Bone marrow (tissue), 2 donors: ENCODE results near the gene MFAP3.

ENCODE experiments used
- DNase-seq, 2 donors: peaks; one replicate each; lab custom pipeline; 2025; lab: John Stamatoyannopoulos, UW

Gene MFAP3

DNA sequence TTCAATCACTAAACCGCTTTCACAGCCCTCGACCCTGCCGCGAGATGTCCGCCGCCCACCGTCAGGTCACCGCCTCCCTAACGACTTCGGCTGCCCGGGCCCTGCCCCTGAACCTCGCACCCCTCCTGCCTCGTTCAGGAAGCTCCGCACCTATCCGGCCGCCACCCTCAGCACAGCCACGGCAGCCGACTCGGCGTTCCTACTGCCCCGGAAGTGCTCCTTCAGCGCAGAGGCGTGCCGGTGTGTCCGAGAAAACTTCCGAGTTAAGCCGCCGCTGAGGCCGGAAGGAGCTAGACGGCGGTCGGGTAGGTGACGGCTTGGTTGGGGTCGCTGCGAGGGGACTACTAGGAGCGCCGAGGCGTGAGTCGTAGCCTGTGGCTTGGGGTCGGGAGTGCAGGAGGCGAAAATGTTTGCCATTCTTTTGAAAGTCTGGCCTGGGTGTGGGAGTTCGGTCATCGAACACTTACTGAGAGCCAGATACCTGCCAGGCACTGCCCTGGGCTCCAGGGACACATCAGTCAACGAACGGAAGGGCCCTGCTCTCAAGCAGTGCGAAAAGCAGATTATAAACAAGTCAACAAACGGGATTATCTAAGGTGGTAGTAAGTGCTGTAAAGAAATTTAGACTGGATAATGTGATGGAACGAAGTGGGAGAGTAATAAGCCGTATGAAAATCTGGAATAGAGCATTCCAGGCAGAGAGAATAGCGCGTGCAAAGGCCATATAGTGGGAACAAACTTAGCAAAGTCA lies at the start of gene MFAP3, which contains the start of gene FAM114A2:
TSS of gene MFAP3 (plus strand) at position 261 of the 751 bp plus-strand sequence. CDS start 10,756 bp downstream, outside the sequence.
TSS of gene FAM114A2 (minus strand) at position 204 of the 751 bp plus-strand sequence. CDS start 3,957 bp downstream, outside the sequence.
- DNase-seq, result peak; percentile 64 to 76

- no peak for DNase-seq
Observed at GRCh38 chr5:153991168-153991567, 47.6 kb upstream of the MFAP3 start.

DNA sequence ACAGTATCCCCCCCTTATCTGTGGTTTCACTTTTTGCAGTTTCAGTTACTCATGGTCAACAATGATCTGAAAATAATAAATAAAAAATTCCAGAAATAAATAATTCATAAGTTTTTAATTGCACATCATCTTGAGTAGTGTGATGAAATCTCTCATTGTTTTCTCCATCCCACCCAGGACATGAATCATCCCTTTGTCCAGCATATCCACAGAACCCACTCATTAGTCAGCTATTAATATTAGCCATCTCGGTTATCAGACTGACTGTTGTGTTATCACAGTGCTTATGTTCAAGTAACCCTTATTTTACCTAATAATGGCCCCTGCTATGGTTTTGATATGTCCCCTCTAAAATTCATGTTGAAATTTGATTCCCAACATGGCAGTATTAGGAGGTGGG lies 40.8 kb upstream of the MFAP3 start:
- no peak for DNase-seq

DNA sequence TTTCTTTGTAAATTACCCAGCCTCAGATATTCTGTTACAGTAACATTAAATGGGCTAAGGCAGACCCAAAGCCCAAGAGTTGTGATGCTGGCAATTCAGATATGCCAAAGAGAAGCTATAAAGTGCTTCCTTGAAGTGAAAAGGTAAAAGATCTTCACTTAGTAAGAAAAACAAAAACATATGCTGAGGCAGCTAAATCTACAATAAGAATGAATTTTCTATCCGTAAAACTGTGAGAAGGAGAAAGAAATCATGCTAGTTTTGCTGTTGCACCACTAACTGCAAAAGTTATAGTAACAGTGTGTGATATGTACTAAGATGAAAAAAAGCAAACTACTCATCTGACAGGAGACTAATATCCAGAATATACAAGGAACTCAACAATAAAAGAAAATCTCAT lies 40.0 kb upstream of the MFAP3 start:
- no peak for DNase-seq

- no peak for DNase-seq
Observed at GRCh38 chr5:153999995-154000394, 38.8 kb upstream of the MFAP3 start.

DNA sequence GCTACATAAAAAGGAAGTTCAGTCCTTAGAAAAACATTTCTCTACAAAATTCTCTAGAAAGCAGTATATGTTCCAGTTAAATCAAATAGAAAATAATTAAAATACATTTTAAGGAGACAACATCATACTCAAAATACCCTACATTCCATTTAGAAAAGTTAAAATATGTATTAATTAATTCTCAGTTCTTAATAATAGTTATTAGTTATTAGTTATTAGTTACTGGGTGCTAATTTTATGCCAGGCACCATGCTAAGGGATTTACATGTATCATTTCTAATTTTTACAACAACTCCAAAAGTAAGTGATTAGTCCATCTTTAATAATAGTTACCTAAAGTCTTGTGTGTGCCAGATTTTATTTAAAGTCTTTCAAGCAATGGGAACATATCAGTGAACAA lies 38.1 kb upstream of the MFAP3 start:
- DNase-seq, result no peak

- no peak for DNase-seq
Observed at GRCh38 chr5:154002093-154002492, 36.7 kb upstream of the MFAP3 start.

GRCh38 chr5:154002511-154003020 lies 36.2 kb upstream of the MFAP3 start:
- no peak for DNase-seq

DNA sequence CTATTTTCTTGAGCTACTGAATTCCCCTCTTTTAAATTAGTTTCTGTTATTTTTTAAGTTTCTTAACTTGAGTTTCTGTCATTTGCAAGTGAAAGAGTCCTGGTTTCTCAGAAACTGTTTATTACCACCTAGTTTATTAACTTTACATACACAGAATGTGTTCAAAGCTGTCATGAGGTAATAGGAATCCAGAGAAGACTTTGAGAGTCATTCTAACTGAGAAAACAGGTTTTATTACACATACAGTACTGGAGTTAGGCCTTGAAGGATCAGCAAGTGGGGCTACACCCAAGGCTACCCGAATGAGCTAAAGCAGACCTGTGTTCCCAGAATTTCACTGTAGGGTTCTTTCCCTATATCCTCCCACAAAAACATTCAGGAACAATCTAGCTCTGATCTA lies 33.1 kb upstream of the MFAP3 start:
- no peak for DNase-seq

- no peak for DNase-seq
Observed at GRCh38 chr5:154010660-154011059, 28.1 kb upstream of the MFAP3 start.

GRCh38 chr5:154015071-154015693 lies 23.6 kb upstream of the MFAP3 start:
- no peak for DNase-seq

GRCh38 chr5:154018919-154019318 lies 19.8 kb upstream of the MFAP3 start:
- DNase-seq, result peak in 1 of 2 donors; percentile 1

- no peak for DNase-seq
Observed at GRCh38 chr5:154025951-154026350, 12.8 kb upstream of the MFAP3 start.

DNA sequence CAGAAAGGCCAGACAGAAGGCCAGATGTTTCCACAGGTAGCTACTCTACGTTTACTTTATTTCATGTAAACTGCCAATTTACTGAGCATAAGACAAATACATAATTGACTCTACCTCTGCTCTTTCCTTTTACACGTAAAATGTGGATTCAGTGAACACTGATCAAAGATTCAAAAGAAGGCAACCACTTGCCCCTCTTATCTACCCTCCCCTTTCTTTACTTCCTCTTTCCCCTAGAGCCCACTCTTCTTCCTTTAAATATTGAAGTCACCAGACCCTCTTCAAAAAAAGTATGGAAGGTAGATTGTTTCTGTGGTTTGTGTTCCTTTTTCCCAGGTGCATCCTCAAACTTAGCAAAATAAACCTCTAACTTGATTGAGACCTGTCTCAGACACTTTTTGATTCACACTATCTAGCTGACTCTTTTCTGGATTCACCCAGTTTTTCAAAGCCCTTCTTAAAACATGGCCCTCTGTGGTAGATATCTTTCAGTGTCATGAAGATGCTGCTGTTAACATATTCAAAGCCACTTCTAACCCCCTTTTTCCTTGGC lies 6.8 kb upstream of the MFAP3 start:
- DNase-seq, result peak in 1 of 2 donors; percentile 16

- DNase-seq, result no peak
Observed at GRCh38 chr5:154034944-154035343, 3.8 kb upstream of the MFAP3 start.

GRCh38 chr5:154038261-154038706 lies 483 bp upstream of the MFAP3 start:
- DNase-seq, result no peak

- DNase-seq, result no peak
Observed at GRCh38 chr5:154039458-154039829, 677 bp downstream of the MFAP3 start.

DNA sequence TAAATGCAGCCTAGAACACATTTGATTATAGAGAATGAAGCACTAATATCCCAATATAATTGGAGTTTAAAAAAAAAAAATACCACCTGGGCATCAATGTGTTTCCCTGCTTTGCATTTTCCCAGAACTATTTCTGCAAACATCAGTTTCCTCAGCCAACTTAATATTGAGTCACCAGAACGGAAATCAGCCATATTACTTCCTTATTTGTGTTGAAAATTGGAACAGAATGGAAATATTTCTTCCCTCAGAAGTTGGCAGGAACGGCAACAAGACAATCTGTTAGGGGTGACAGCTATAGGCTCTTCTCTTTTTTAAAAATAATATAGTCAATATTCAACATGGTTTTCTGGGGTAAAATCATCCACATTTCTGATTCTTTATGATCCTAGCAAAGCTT lies 4.0 kb downstream of the MFAP3 start:
- no peak for DNase-seq

DNA sequence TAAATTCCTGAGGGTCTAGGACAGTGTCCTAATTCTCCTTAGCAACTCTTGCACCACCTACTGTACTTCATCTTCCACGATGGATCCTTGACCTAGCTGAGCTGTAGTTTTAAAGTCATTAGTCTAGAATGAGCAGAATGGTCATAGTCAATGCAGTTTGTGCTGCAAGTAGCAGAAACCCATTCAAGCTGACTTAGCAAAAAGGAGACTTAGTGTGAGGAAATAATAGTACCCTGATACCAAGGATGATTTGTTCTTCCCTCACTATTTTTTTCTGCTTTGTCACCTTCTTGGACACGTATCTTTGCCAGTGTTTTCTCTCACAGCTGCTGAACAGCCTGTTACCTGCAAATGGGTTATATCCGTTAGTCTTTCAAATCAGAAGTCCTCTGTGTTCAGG lies 5.3 kb downstream of the MFAP3 start:
- no peak for DNase-seq

DNA sequence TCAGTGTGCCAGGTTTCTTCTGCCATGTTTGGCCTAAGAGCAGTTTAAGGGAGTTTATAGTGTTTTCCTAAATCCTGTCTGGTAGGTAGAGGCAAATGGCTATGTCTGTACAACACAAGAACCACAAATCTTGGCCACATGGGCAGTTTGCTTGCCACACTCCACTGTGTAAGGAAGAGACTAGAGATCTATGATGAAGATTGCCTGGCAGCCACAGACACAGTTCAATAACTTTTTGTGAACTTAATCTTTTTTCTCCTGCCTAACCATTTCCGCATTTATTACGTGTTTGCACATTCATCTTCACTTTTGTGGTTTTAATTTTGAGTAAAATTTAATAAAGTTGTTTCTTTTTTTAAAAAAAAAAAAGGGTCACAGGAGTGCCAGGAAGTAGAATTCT lies 5.8 kb downstream of the MFAP3 start:
- no peak for DNase-seq

DNA sequence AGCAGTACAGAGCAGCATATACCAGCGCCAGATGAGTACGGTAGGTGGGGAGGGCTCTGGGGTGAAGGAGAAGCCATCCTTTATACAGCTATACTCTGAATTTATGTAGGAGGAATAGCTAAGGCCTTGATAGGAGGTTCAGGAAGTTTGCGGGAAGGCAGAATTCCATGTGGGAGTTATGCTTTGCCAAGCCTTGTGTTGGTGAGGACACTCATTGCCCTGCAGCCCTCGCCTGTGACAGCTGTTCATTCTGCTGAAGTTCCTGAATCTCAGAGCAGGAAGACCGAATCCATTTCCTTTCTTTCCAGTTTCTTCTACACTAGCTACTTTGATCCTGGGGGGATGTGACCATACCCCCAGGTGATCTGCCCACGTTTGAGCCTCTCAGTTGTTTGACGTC lies 7.7 kb downstream of the MFAP3 start:
- DNase-seq, result no peak

DNA sequence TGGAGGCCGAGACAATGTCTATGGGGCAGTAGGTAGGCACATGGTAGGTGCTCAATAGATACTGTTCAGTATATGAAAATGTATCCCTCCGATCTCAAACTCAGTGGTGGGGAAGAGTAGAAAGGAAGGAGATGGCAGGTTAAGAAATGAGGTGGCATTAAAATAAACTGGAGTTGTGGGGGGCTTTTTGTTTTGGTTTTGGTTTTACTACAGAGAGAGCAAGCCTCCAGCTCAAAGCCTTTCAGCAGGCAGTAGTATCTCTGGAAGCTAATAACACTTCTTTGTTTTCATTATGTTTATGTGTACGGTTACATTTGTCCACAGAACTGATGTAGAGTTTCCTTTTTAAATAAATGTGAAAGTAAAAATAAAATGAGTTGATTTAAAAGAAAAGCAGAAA lies 8.6 kb downstream of the MFAP3 start:
- no peak for DNase-seq

DNA sequence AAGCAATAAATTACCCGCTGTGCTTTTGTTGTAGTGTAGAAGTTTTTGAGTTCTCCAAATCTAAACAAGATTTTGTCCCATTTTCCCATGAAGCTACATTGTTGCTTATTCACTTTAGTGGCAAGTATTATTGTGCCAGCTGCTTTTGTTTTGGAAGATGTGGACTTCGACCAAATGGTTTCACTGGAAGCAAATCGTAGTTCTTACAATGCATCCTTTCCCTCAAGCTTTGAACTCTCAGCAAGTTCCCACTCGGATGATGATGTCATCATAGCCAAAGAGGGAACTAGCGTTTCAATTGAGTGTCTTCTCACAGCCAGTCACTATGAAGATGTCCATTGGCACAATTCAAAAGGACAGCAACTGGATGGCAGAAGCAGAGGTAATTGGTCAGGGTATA lies 10.9 kb downstream of the MFAP3 start:
- DNase-seq, result no peak
